Transverse colon (tissue), 4 donors: ENCODE measurements around the gene LNX2.

Source experiments
- POLR2A ChIP-seq: fragments of 450-650 bp; IDR thresholded peaks from one replicate; pipeline ENCODE4 v1.6.1; 2016; ENCODE audit warnings: antibody characterized with exemption, mild to moderate bottlenecking, moderate library complexity
- POLR2AphosphoS5 ChIP-seq, 3 donors: sonication (generic); formaldehyde crosslinking; IDR thresholded peaks; one replicate each; pipeline ENCODE4 v1.6.1; 2016; ENCODE audit warnings: antibody characterized with exemption in 3 of 3
- TF ChIP-seq, protein P1 (sequence below), 5 experiments: fragments of 200-600 bp in 3 of 5; fragments of 450-650 bp in 2 of 5; sonication (generic) in 3 of 5; IDR thresholded peaks; 1 replicate in 2 of 5; 2 replicates in 3 of 5; pipeline ENCODE4 v1.5.1; 2016 to 2017; ENCODE audit warnings: antibody characterized with exemption in 5 of 5, inconsistent platforms in 3 of 5, mild to moderate bottlenecking in 2 of 5, moderate library complexity in 1 of 5

DNA sequence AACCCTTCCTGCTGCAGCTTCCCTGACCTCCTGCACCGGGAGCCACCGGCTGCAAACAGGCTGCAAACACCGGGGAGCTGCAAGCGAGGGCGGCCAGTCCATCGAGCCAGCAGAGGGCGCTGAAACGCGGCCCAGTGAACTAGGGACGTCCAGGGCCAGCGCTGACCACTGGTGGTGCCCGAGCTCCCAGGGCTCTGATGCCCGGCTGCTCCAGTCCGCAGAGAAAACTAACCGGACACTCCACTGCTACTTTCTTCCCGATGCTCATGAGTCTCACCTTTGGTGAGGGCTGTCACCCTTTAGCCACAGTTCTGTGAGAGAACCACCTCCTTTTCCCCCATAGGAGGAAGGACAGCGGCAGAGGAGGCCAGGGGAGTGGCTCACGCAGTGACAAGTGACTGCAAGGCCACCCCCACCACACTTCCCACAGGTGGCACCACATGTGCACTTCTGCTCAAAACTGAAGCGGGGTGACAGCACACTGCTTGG lies 87.1 kb downstream of the LNX2 start:
- TF ChIP-seq POLR2AphosphoS5 (IDR thresholded peaks at IDR 0.05), result peak in 1 of 3 donors; percentile 22
- TF ChIP-seq, protein P1, sequence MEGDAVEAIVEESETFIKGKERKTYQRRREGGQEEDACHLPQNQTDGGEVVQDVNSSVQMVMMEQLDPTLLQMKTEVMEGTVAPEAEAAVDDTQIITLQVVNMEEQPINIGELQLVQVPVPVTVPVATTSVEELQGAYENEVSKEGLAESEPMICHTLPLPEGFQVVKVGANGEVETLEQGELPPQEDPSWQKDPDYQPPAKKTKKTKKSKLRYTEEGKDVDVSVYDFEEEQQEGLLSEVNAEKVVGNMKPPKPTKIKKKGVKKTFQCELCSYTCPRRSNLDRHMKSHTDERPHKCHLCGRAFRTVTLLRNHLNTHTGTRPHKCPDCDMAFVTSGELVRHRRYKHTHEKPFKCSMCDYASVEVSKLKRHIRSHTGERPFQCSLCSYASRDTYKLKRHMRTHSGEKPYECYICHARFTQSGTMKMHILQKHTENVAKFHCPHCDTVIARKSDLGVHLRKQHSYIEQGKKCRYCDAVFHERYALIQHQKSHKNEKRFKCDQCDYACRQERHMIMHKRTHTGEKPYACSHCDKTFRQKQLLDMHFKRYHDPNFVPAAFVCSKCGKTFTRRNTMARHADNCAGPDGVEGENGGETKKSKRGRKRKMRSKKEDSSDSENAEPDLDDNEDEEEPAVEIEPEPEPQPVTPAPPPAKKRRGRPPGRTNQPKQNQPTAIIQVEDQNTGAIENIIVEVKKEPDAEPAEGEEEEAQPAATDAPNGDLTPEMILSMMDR (IDR thresholded peaks at IDR 0.05), result peak; percentile 83 to 91 (median 90)
- TF ChIP-seq POLR2A, result no peak
